ENCODE measurements around the gene IGFLR1.

Gene IGFLR1

GRCh38 chr19:35742121-35742724 is at the start of gene IGFLR1:
Gene IGFLR1, minus strand, starts transcription at chr19:35742452. Its CDS starts 1,272 bp downstream, at chr19:35741180.
- DNase-seq, result no peak

- DNase-seq, result no peak
These were observed 49.6 kb upstream of the IGFLR1 start for GRCh38 chr19:35791814-35792279.

GRCh38 chr19:35790981-35791813 is 48.9 kb upstream of the IGFLR1 start:
- no peak for DNase-seq

- DNase-seq, result no peak
These were observed 48.0 kb upstream of the IGFLR1 start for GRCh38 chr19:35789978-35790944.

GRCh38 chr19:35789195-35789977 is 47.1 kb upstream of the IGFLR1 start:
- no peak for DNase-seq

- no peak for DNase-seq
These were observed 46.1 kb upstream of the IGFLR1 start for GRCh38 chr19:35788205-35788960.

GRCh38 chr19:35787227-35787799 is 45.1 kb upstream of the IGFLR1 start:
- DNase-seq, result no peak

- DNase-seq, result no peak
These were observed 44.3 kb upstream of the IGFLR1 start for GRCh38 chr19:35786299-35787160.

GRCh38 chr19:35785339-35785627 is 43.0 kb upstream of the IGFLR1 start:
- no peak for DNase-seq

- no peak for DNase-seq
These were observed 42.5 kb upstream of the IGFLR1 start for GRCh38 chr19:35784503-35785338.

- DNase-seq, result no peak
These were observed 41.5 kb upstream of the IGFLR1 start for GRCh38 chr19:35783469-35784434.

GRCh38 chr19:35782589-35782988 is 40.3 kb upstream of the IGFLR1 start:
- DNase-seq, result no peak

- DNase-seq, result no peak
These were observed 39.4 kb upstream of the IGFLR1 start for GRCh38 chr19:35781650-35782049.

GRCh38 chr19:35780717-35781116 is 38.5 kb upstream of the IGFLR1 start:
- no peak for DNase-seq

GRCh38 chr19:35780058-35780457 is 37.8 kb upstream of the IGFLR1 start:
- DNase-seq, result no peak

- no peak for DNase-seq
These were observed 36.8 kb upstream of the IGFLR1 start for GRCh38 chr19:35779033-35779432.

GRCh38 chr19:35777961-35778360 is 35.7 kb upstream of the IGFLR1 start:
- no peak for DNase-seq

Measured in NCI-H1930 (cell line).